ENCODE results near the gene OR56A3. TPM values are rescaled to one million over a fixed set of nuclear protein-coding genes. Genes with fewer than 3 reads are reported as not detected.

Gene OR56A3
- polyA plus RNA-seq, 1 of the 3 experiments (the other 2 are of a cell fraction): not detected

- no peaks in the 10 kb centered on the region for H3K9me2 ChIP-seq
- CTCF ChIA-PET: no interaction called here
- WGBS (ENCODE audit: low lambda C conversion rate): 44% methylated on average over 11 of the region's 11 CpGs
- H3K27me3 ChIP-seq (ENCODE audit: insufficient read depth): peaks cover 41% of the 10 kb centered on the region
- H3K79me2 ChIP-seq (ENCODE audit: insufficient read depth): no peaks in the 10 kb centered on the region
- no peaks in the 10 kb centered on the region for H3K4me1 ChIP-seq (ENCODE audit: control insufficient read depth in 1 of 2, insufficient read depth in 2 of 2, low read depth in 1 of 2, low read length in 1 of 2)
- no peaks in the 10 kb centered on the region for H4K20me1 ChIP-seq (ENCODE audit: insufficient read depth)
- no peak overlapping the region for H3K27ac ChIP-seq (ENCODE audit: low read depth in 2 of 2, low read length in 1 of 2)
- no peak for TF ChIP-seq GATA2 (CRISPR knock-in tag; IDR thresholded peaks at IDR 0.05)
- no peak for TF ChIP-seq SMC3 (IDR thresholded peaks at IDR 0.05; ENCODE audit: low read depth, low read length)
- TF ChIP-seq PBX3 (IDR thresholded peaks at IDR 0.05): no peak
- no peak for TF ChIP-seq FOXM1 (IDR thresholded peaks at IDR 0.05; ENCODE audit: low read depth)
- no peak for TF ChIP-seq TCF12 (IDR thresholded peaks at IDR 0.05)
- no peak for TF ChIP-seq NFIC (IDR thresholded peaks at IDR 0.05; ENCODE audit: borderline replicate concordance)
- no peak for TF ChIP-seq POLR2AphosphoS5 (IDR thresholded peaks at IDR 0.05; ENCODE audit: low read depth, low read length)
- no peak overlapping the region for H3K4me2 ChIP-seq
- H3K9me3 ChIP-seq: no peaks in the 10 kb centered on the region
- no peaks in the 10 kb centered on the region for H3K36me3 ChIP-seq (replicated peaks in 1 of 2; ENCODE audit: control insufficient read depth in 1 of 2, insufficient read depth in 2 of 2, low read length in 1 of 2)
- H3K9ac ChIP-seq: no peak overlapping the region
- no peaks in the 10 kb centered on the region for H3F3A ChIP-seq (replicated peaks; ENCODE audit: insufficient read depth)
- no peak overlapping the region for H2AFZ ChIP-seq (ENCODE audit: low read depth)
- no peak overlapping the region for H3K4me3 ChIP-seq (ENCODE audit: low read depth in 2 of 2, low read length in 1 of 2)
- POLR2A ChIA-PET: interaction anchor here (0.8 kb wide), 1 partner anchor 9 kb away, joined by 3 read pairs; the partner anchor contains the start of gene OR56A3
- DNase-seq: no peak
Observed at GRCh38 chr11:5932671-5933070, 9.4 kb upstream of the OR56A3 start.

GRCh38 chr11:5933116-5933515, 8.9 kb upstream of the OR56A3 start:
- no peak overlapping the region for H3K4me2 ChIP-seq
- H3K9me3 ChIP-seq: no peaks in the 10 kb centered on the region
- 10% methylated on average over 8 of the region's 10 CpGs for WGBS (ENCODE audit: low lambda C conversion rate)
- CTCF ChIA-PET: no interaction called here
- no peak overlapping the region for H3K9ac ChIP-seq
- H3K27me3 ChIP-seq (ENCODE audit: insufficient read depth): peaks cover 41% of the 10 kb centered on the region
- H3K9me2 ChIP-seq: no peaks in the 10 kb centered on the region
- H4K20me1 ChIP-seq (ENCODE audit: insufficient read depth): no peaks in the 10 kb centered on the region
- no peaks in the 10 kb centered on the region for H3K79me2 ChIP-seq (ENCODE audit: insufficient read depth)
- H3K4me1 ChIP-seq (ENCODE audit: control insufficient read depth in 1 of 2, insufficient read depth in 2 of 2, low read depth in 1 of 2, low read length in 1 of 2): no peaks in the 10 kb centered on the region
- no peak overlapping the region for H2AFZ ChIP-seq (ENCODE audit: low read depth)
- no peaks in the 10 kb centered on the region for H3K36me3 ChIP-seq (replicated peaks in 1 of 2; ENCODE audit: control insufficient read depth in 1 of 2, insufficient read depth in 2 of 2, low read length in 1 of 2)
- DNase-seq: no peak
- H3K4me3 ChIP-seq (ENCODE audit: low read depth in 2 of 2, low read length in 1 of 2): no peak overlapping the region
- H3K27ac ChIP-seq (ENCODE audit: low read depth in 2 of 2, low read length in 1 of 2): no peak overlapping the region
- POLR2A ChIA-PET: interaction anchor here (0.8 kb wide), 1 partner anchor 9 kb away, joined by 3 read pairs; the partner anchor contains the start of gene OR56A3
- H3F3A ChIP-seq (replicated peaks; ENCODE audit: insufficient read depth): no peaks in the 10 kb centered on the region
- no peak for TF ChIP-seq USF1 (IDR thresholded peaks at IDR 0.05; ENCODE audit: borderline replicate concordance, low read depth)
- no peak for TF ChIP-seq JUND (IDR thresholded peaks at IDR 0.05)
- no peak for TF ChIP-seq ELF1 (IDR thresholded peaks at IDR 0.05)
- no peak for TF ChIP-seq TAF1 (IDR thresholded peaks at IDR 0.05; ENCODE audit: borderline replicate concordance, low read depth, low read length)
- TF ChIP-seq GABPA (IDR thresholded peaks at IDR 0.05; ENCODE audit: low read depth): no peak
- TF ChIP-seq NRF1 (IDR thresholded peaks at IDR 0.05; ENCODE audit: low read depth, low read length): no peak
- TF ChIP-seq FOSL2 (IDR thresholded peaks at IDR 0.05; ENCODE audit: borderline replicate concordance, low read depth): no peak
- no peak for TF ChIP-seq USF2 (IDR thresholded peaks at IDR 0.05; ENCODE audit: borderline replicate concordance, low read depth, low read length)
- TF ChIP-seq GATA2 (CRISPR knock-in tag; IDR thresholded peaks at IDR 0.05): no peak
- TF ChIP-seq MXI1 (IDR thresholded peaks at IDR 0.05; ENCODE audit: low read depth, low read length): no peak
- no peak for TF ChIP-seq YY1 (IDR thresholded peaks at IDR 0.05; ENCODE audit: low read depth)
- TF ChIP-seq NFIC (IDR thresholded peaks at IDR 0.05; ENCODE audit: borderline replicate concordance): no peak
- no peak for TF ChIP-seq RAD21 (IDR thresholded peaks at IDR 0.05; ENCODE audit: low read length)
- no peak for TF ChIP-seq EZH2phosphoT487 (IDR thresholded peaks at IDR 0.05; ENCODE audit: borderline replicate concordance, low read depth)
- no peak for TF ChIP-seq TEAD4 (IDR thresholded peaks at IDR 0.05; ENCODE audit: borderline replicate concordance, insufficient read depth)
- TF ChIP-seq REST (IDR thresholded peaks at IDR 0.05; ENCODE audit: low read depth, low read length): no peak
- no peak for TF ChIP-seq EP300 (IDR thresholded peaks at IDR 0.05; ENCODE audit: borderline replicate concordance in 1 of 2, low read depth in 1 of 2, low read length in 1 of 2)
- no peak for TF ChIP-seq SIN3A (IDR thresholded peaks at IDR 0.05; ENCODE audit: borderline replicate concordance, low read depth, low read length)
- TF ChIP-seq RFX5 (IDR thresholded peaks at IDR 0.05; ENCODE audit: low read length): no peak

All from SK-N-SH (cell line).